NCI-H748 (cell line): ENCODE measurements around the gene TCEANC2.
"Not testable (repeated sequence)": the region's sequence is repeated elsewhere in the genome, so short reads cannot be mapped to it uniquely, and the experiment has no call there.

ENCODE experiments used
- DNase-seq: peaks from one replicate; lab custom pipeline; 2025; ENCODE audit not compliant: unreplicated experiment; lab: John Stamatoyannopoulos, UW

Gene TCEANC2

DNA sequence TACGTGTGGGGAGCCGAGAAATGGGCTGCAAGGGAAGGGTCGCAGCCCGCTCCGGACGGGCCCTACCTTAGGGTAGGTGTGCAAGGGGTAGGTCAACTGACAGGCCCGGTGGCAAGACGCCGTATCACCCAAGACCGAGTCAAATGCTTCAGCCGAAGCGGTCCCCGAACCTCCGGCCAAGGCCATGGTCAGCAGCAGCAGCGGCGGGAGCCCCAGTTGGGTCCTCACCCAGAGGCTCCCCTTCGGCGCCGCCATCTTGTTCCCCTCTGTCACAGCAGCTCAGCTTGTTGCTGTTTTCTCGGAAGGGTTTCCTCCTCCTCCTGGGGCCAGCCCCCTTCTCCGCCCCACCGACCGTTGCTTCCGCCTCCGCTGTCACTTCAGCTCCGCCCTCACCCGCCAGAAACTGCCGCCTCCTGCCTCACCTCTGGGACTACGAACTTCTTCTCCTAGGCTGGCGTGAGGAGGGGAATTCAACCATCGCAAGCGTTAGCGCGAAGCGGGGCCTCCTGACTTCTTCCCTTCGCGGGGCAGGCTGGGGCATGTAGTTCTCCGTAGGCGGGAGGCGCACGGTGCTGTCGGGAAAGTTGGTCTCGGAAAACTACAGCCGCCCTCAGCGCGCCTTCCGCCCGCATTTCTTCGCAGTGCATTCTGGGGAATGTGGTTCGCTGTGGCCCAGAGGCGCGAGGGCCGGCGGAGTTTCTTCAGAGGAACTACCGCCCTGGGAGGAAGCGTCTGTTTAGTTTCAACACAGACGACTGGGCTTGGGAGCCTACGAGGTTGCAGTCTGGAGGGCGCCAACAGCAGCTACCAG lies at the start of gene TCEANC2, which contains the start of gene TMEM59:
TSS of gene TCEANC2 (plus strand) at position 675 of the 811 bp plus-strand sequence. CDS start 815 bp downstream, outside the sequence.
TSS of gene TMEM59 (minus strand) at position 271 of the 811 bp plus-strand sequence. CDS start at position 255, 16 bp downstream.
- peak; percentile 99 for DNase-seq

DNA sequence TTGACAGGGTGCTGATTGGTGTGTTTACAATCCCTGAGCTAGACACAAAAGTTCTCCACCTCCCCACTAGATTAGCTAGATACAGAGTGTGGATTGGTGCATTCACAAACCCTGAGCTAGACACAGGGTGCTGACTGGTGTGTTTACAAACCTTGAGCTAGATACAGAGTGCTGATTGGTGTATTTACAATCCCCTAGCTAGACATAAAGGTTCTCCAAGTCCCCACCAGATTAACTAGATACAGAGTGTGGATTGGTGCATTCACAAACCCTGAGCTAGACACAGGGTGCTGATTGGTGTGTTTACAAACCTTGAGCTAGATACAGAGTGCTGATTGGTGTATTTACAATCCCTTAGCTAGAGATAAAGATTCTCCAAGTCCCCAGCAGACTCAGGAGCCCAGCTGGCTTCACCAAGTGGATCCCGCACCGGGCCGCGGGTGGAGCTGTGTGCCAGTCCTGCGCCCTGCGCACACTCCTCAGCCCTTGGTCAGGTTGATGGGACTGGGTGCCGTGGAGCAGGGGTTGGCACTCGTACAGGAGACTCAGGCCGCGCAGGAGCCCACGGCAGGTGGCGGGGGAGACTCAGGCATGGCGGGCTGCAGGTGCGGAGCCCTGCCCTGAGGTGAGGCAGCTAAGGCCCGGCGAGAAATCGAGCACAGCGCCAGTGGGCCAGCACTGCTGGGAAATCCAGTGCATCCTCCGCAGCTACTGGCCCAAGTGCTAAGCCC lies 49.5 kb upstream of the TCEANC2 start:
- not testable (repeated sequence) for DNase-seq

GRCh38 chr1:54004481-54005049 lies 48.8 kb upstream of the TCEANC2 start:
- DNase-seq, result no peak

DNA sequence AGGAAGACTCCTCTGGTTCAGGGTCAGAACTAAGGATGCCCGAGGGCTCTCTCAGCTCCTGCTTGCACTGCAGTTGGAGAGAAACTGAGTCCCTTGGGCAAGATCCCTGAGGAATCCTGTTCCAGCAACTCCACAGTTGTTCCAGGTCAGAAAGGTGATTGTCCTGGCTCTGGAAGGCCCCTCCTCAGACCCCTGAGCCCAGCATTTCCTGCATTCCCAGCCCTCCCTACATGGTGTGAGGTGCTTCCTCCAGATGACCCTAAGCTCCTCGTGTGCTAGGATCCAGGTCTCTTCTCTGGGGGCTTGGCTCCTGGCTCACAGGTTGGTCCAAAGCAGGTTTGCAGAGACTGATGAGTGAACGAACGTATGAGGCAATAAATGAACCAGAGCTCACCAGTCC lies 46.9 kb upstream of the TCEANC2 start:
- no peak for DNase-seq

DNA sequence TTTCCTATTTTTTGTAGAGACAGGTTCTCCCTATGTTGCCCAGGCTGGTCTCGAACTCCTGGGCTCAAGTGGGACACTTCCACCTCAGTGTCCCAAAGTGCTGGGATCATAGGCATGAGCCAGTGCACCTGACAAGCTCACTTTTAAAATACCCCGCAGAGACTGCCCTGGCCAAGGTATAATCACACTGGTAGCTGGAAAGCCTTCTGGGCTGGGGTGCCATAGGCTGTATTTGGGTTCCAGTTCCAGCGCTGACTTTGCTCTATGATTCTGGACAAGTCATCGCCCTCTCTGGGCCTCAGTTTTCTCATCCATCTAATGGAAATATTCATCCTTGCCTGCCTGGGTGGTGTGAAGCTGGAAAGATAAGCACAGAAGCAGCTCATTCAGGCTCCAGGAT lies 45.8 kb upstream of the TCEANC2 start:
- no peak for DNase-seq

DNA sequence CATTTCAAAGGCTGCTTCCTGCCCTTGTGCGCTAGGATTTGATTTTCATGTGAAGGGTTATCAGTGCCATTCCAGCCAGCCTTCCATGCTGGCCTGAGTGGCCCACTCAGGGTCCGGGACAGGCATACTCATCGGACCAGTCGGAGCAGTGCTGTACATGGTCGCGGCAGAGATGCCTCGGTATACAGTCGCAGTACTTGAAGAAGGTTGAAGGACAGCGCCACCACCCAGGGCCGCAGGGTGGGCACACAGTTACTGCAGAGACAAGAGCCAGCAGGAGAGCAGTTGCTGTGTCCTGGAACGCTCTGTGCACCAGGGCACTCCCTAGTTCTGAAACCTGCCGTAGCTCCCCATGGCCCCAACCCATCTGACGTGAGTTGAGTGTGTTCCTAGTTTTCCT lies 44.5 kb upstream of the TCEANC2 start:
- DNase-seq, result no peak

DNA sequence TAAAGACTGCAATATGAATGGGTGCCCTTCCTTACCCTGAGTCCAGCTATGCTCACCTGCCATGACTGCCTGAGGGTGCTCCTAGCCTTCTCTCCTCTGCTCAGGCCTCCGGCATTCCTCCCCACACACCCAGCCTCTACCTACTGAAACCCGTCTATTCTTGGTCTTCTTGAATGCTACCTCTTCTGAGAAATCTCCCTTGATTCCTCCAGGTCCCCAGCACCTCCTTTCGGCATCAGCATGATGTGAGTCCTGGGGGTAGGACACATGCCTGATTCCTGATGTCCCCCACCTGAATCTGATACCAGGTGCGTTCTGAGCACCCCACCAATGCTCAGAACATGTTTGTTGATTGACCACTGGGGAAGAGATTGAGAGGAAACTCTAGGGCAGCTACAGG lies 44.0 kb upstream of the TCEANC2 start:
- DNase-seq, result no peak

- no peak for DNase-seq
Observed at GRCh38 chr1:54010415-54011117, 42.8 kb upstream of the TCEANC2 start.

DNA sequence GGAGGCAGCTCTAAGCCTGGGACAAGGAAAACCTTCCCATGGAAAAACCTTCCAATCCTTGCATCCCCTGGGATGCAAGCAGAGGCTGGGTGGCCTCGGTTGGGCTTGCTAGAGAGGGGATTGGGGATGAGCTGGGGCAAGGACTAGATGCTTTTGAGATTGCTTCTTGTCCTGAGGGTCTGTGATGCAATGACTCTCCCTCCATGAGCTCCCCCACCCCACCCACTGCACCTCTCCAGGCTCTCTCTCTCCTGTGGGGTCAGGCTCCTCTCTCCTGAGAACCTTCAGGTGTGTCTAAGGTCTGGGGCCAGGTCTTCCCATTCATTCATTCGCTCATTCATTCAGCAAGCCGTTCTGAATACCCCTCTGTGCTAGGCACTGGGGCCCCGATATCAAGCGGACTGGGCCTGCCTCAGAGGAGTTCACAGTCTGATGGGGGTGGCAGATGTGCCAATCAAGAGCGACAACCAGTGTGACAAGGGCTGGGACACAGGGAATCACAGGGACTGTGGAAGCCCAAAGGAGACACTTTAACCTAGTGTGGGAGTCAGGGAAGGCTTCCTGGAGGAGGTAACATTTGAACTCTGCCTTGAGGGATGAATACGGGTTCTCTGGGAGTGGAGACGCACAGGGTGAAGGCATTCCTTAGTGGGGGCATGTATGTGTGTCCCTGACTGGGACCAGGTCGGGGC lies 41.9 kb upstream of the TCEANC2 start:
- DNase-seq, result no peak

DNA sequence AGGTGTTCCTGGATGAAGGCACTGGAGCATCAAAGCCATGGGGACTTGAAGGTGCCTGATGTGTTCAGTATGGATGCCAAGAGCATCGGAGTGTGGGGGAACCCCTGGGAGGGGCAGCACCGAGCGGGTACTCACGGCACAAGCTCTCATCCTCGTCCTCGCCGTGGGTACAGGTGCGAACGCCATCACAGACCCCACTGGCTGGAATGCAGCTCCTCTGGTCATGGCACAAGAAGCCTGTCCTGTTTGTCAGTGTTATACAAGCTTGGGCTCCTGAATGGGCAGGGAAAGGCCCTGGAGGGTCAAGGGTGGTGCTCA lies 41.4 kb upstream of the TCEANC2 start:
- DNase-seq, result no peak

GRCh38 chr1:54012863-54013262 lies 40.5 kb upstream of the TCEANC2 start:
- no peak for DNase-seq

GRCh38 chr1:54013393-54014008 lies 39.9 kb upstream of the TCEANC2 start:
- no peak for DNase-seq

DNA sequence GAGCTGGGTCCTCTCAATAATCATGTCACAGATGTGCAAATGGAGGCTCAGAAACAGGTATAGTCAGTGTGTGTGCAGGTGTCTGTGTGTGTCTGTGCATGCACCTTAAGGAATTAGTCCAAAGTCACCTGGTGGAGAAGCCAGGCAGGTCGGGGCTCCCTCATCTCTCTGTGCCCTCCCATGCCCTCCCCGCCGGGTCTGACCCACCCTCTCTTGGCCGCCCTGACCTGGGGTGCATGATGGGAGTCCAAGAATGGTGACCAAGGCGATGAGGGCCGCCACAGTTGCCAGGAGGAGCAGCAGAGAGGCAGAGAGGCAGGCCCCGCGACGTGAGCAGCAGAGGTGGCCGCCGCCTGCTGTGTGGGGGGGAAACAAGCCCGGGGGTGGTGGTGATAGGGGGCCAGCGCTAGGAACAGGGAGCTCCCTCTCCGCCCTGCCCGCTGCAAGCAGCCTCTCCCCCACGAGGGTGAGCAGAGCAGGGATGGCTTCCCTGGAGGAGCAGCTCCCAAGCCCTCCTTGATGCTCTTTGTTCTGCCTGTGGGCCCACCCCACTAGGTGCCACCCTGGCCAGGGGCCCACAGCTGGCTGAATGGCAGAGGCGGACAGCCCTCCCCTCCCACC lies 39.3 kb upstream of the TCEANC2 start:
- DNase-seq, result no peak

DNA sequence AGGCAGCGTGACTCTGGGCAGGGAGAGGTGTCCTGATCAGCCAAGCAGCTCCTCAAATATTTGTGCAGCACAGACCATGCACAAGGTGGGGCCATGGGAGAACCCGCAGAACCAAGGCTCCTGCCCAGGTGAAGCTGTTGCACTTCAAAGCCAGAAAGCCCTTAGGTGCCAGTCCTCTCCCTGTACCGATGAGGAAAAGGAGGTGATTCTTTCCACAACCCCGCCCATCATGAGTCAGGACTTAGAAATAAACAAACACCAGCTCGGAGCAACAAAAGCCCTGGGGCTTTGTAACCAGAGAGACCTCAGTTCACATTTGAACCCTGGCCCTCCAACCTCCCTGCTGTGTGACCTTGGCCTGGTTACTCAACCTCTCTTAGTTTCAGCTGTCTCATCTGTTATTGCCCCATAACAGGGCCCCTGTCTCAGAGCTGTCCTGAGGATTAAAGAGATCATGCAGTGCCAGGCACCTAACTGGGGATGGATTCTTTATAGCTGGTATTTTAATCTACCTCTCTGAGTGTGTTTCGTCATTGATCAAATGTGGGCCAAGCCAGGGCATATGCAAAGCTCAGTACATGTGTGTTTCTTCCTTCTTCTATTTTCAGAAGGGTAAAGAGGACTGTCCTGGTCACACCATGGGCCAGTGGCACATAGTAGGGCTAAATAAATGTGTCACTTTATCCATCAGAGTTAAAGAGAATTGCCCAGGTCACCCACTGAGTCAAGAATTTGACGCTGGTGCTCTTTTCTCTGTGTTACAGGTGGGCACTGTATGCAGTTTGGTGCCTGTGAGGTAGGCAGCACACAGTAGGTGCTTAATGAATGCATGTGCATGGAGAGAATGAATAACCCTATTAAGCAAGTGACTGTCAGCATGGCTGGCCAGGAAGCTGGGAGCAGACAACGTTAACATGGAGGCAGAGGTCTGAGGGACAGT lies 36.8 kb upstream of the TCEANC2 start:
- peak; percentile 73 for DNase-seq

DNA sequence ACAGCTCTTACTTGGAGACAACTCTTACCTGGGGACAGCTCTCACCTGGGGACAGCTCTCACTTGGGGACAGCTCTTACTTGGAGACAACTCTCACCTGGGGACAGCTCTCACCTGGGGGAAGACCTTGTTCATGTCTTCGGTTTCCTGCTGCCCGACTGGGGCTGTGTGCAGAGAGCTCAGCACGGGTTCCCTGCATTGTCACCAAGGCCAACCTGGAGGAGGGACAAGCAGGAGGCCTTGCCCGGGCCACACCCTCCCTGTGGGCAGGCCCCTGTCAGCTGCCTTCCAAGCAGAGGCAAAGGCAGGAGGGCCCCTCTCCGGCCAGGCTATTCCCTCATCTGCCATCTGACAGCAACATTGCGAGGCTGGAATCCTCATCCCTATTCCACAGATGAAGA lies 35.4 kb upstream of the TCEANC2 start, which contains the start of gene LDLRAD1:
TSS of gene LDLRAD1 (minus strand) at position 208 of the 400 bp plus-strand sequence. CDS start at position 134, 74 bp downstream.
- peak; percentile 15 for DNase-seq

DNA sequence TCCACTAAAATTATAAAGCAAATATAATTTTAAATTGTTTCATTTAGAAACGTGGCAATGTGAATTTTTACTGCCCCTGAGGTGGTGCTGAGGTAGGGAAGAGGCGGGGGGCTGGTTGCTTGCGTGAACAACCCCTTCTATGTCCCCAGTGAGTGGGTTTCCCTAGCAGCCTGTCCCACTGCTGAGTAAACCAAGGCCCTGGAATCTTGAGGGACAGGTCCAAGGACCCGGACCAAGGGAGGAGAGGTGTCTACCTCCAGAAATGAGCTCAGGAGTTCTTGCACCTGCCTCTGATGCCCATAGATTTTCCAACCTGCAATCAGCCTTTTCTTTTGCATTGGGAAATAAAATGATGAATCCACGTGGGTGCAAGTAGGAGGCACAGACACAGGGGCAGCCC lies 34.8 kb upstream of the TCEANC2 start:
- no peak for DNase-seq

- DNase-seq, result not testable (repeated sequence)
Observed at GRCh38 chr1:54019562-54020176, 33.7 kb upstream of the TCEANC2 start.

GRCh38 chr1:54024358-54024757 lies 29.1 kb upstream of the TCEANC2 start:
- DNase-seq, result no peak
